Measurements from ENCODE around the gene DUSP14.

Gene DUSP14

DNA sequence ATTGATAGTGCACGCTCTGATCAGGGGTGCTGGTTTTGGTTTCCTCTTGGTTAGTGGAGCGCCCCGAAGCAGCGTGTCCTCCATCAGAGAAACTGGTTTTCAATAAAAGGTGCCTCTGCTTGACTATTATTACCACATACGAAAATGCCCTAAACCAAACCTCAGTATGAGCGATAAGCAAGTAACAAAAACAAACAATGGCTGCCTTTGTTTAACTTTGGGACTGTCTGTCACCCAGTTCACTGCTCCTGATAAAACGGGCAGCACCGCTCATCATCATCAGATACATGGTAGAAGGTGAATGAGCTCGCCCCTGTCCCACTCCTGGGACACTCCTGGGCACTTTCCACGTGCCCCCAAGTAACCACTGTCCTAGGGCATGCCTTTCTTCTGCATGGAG is 24.0 kb downstream of the DUSP14 start:
- peaks cover 13% of the 10 kb centered on the region for H3K36me3 ChIP-seq (ENCODE audit: insufficient read depth, low read length)
- no peak overlapping the region for H2AFZ ChIP-seq (ENCODE audit: low read length, unreplicated experiment)
- no peak overlapping the region for H3K27ac ChIP-seq (ENCODE audit: low read depth, low read length)

DNA sequence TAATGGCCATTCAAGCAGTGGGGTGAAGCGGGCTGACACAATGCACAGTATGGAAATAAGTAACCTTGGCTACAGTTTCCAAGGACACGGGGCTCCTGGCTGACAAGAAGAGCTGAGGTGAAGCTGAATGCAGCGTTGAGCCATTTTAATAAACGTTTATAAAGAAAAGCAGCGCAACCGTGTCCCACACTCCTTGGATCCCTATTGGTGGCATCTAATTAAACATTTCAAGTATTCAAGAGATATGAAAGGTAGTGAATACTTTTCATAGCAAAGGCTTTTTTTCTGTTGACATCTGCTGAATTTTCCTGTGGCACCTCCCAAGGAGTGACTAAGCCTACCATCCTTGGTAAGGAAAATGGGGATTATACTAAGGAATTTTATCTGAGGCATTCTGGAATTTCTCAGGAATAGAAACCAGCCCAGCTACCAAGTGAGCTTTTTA is 26.5 kb downstream of the DUSP14 start:
- H3K27ac ChIP-seq (ENCODE audit: low read depth, low read length) = no peak overlapping the region
- no peak overlapping the region for H3K4me3 ChIP-seq (ENCODE audit: low read depth, low read length)
- H3K79me2 ChIP-seq (ENCODE audit: control insufficient read depth, insufficient read depth, low read length, unreplicated experiment) = peaks cover 4% of the 10 kb centered on the region
- H2AFZ ChIP-seq (ENCODE audit: low read length, unreplicated experiment) = no peak overlapping the region
- no peaks in the 10 kb centered on the region for H3K4me1 ChIP-seq (ENCODE audit: control insufficient read depth, insufficient read depth, low read length, unreplicated experiment)
- H3K36me3 ChIP-seq (ENCODE audit: insufficient read depth, low read length) = peaks cover 10% of the 10 kb centered on the region
- H3K27me3 ChIP-seq (ENCODE audit: insufficient read depth, low read length) = no peaks in the 10 kb centered on the region

More for the DNA sequence above, 24.0 kb downstream of the DUSP14 start:
- H3K27me3 ChIP-seq (ENCODE audit: insufficient read depth, low read length) = no peaks in the 10 kb centered on the region
- H3K4me1 ChIP-seq (ENCODE audit: control insufficient read depth, insufficient read depth, low read length, unreplicated experiment) = no peaks in the 10 kb centered on the region
- no peak overlapping the region for H3K4me3 ChIP-seq (ENCODE audit: low read depth, low read length)
- peaks cover 18% of the 10 kb centered on the region for H3K79me2 ChIP-seq (ENCODE audit: control insufficient read depth, insufficient read depth, low read length, unreplicated experiment)

DNA sequence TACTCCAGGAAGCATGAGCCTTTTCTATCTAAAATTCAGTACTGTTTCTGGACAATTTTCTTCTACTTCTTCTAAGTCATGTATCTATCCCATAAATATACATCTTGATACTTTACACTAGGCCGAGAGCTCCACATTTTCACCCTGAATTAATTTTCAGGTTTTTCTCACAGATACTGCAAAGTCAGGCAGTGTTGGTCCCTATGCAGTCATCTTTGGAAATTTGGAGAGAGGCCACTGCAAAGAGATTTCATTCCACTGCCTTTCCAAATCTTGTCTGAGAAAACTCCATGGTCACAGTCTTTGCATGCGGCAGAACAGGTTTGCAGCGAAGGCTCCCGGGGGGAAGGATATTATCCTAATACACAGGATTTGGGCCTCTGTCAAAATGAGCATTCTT is 28.2 kb downstream of the DUSP14 start:
- Histone ChIP-seq H3K36me3 (ENCODE audit: insufficient read depth, low read length) (peaks cover 3% of the 10 kb centered on the region), H3K4me1 (ENCODE audit: control insufficient read depth, insufficient read depth, low read length, unreplicated experiment) (no peaks in the 10 kb centered on the region), H2AFZ (ENCODE audit: low read length, unreplicated experiment) (no peak overlapping the region), H3K4me3 (ENCODE audit: low read depth, low read length) (no peak overlapping the region), H3K79me2 (ENCODE audit: control insufficient read depth, insufficient read depth, low read length, unreplicated experiment) (no peaks in the 10 kb centered on the region), H3K27me3 (ENCODE audit: insufficient read depth, low read length) (no peaks in the 10 kb centered on the region), H3K27ac (ENCODE audit: low read depth, low read length) (no peak overlapping the region)

DNA sequence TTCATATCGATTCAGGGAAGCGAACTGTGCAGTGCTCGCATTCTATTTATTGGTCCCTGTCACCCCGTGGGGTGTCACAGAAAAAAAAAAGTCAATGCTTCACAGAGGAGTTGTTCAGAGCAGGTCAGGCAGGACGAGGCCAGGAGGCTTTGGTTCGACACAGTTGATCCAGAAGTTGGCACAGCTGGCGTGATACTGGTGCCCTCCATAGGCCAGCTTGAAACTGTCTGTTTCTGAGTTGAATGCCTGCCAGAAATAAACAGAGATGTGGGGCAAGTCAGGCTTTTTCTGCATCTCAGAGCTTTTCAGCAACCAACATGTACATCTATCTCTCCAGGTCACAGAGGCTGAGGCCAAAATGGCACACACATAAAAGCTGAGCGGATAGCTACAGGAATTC is 29.1 kb downstream of the DUSP14 start:
- H3K79me2 ChIP-seq (ENCODE audit: control insufficient read depth, insufficient read depth, low read length, unreplicated experiment) = no peaks in the 10 kb centered on the region
- H3K4me3 ChIP-seq (ENCODE audit: low read depth, low read length) = no peak overlapping the region
- no peak overlapping the region for H3K27ac ChIP-seq (ENCODE audit: low read depth, low read length)
- no peaks in the 10 kb centered on the region for H3K4me1 ChIP-seq (ENCODE audit: control insufficient read depth, insufficient read depth, low read length, unreplicated experiment)
- H3K36me3 ChIP-seq (ENCODE audit: insufficient read depth, low read length) = peaks cover 7% of the 10 kb centered on the region; the same call in 1 of the 2 replicates
- H3K27me3 ChIP-seq (ENCODE audit: insufficient read depth, low read length) = no peaks in the 10 kb centered on the region
- no peak overlapping the region for H2AFZ ChIP-seq (ENCODE audit: low read length, unreplicated experiment)

DNA sequence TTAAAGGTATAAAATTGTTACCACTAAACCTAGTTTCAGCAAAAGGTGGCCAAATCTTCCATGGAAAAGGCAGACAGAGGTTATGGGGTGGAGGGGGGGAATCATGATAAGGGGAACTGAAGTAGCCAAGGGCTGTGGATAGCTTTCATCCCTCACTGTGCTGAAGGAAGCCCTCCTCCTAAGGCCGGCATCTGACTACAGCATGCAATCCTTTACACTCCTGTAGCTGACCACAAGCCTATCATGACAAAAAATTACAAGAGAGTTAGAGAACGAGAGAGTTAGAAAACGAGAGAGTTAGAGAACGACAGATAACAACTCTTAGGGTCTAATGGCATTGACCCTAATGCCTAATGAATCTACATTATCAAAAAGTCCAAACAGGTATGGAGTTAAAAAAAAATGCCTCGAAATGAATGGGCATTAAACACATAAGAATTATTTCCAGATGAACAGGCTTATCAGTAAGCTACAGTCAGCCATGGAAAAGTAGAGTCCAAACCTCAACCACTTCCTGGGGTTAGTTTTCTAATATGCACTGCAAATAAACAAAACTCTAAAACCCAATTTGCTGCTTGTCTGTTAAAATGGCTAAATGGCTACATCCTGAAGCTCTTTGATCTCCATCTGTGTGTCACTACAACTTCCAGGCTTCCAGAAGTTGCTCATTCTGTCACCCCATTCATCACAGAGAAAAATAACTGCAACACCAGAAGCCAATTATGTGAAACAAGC is 29.7 kb downstream of the DUSP14 start:
- H3K79me2 ChIP-seq (ENCODE audit: control insufficient read depth, insufficient read depth, low read length, unreplicated experiment) = no peaks in the 10 kb centered on the region
- no peak overlapping the region for H2AFZ ChIP-seq (ENCODE audit: low read length, unreplicated experiment)
- peaks cover 8% of the 10 kb centered on the region; the same call in 1 of the 2 replicates for H3K36me3 ChIP-seq (ENCODE audit: insufficient read depth, low read length)
- H3K4me3 ChIP-seq (ENCODE audit: low read depth, low read length) = no peak overlapping the region
- no peaks in the 10 kb centered on the region for H3K4me1 ChIP-seq (ENCODE audit: control insufficient read depth, insufficient read depth, low read length, unreplicated experiment)
- no peak overlapping the region for H3K27ac ChIP-seq (ENCODE audit: low read depth, low read length)
- no peaks in the 10 kb centered on the region for H3K27me3 ChIP-seq (ENCODE audit: insufficient read depth, low read length)

DNA sequence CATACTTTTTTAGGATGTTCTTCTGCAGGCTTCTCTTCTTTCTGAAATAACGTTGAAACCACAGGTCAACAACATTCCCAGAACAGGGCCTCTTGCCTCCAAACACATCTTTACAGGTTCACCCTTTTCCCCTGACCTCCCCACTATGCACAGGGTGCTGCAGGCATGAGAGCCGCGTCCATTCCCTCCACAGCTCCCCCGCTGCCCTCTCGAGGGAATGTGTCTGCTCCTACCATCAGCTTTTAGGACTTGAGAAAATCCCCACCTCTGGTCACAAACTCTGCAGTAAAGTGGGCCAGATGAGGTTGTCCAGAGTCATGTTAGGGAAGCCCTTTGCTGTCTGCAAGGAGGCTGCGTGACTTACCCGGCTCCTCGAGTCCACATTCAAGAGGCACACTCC is 30.5 kb downstream of the DUSP14 start:
- Histone ChIP-seq H3K79me2 (ENCODE audit: control insufficient read depth, insufficient read depth, low read length, unreplicated experiment) (no peaks in the 10 kb centered on the region), H3K27ac (ENCODE audit: low read depth, low read length) (no peak overlapping the region), H3K27me3 (ENCODE audit: insufficient read depth, low read length) (no peaks in the 10 kb centered on the region), H3K4me1 (ENCODE audit: control insufficient read depth, insufficient read depth, low read length, unreplicated experiment) (no peaks in the 10 kb centered on the region), H3K4me3 (ENCODE audit: low read depth, low read length) (no peak overlapping the region), H2AFZ (ENCODE audit: low read length, unreplicated experiment) (no peak overlapping the region), H3K36me3 (ENCODE audit: insufficient read depth, low read length) (peaks cover 8% of the 10 kb centered on the region; the same call in 1 of the 2 replicates)

DNA sequence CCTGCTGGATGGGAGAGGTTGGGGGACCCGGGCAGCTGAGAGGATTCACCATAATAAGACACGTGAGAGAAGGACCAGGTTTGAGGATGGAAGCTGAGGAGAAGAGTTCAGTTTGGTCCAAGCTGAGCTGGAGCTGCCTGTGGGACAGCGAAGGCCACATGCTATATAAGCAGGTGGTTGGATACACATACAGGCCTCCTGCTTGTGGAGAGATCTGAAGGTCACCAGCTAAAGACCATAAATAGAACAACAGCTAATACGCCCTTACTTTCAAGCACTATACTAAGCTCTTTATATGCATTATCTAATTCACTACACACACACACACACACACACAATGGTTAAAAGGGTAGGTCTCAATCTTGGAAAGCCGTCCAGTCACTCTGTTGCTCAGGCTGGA is 32.1 kb downstream of the DUSP14 start:
- Histone ChIP-seq H3K79me2 (ENCODE audit: control insufficient read depth, insufficient read depth, low read length, unreplicated experiment) (no peaks in the 10 kb centered on the region), H2AFZ (ENCODE audit: low read length, unreplicated experiment) (no peak overlapping the region), H3K4me1 (ENCODE audit: control insufficient read depth, insufficient read depth, low read length, unreplicated experiment) (no peaks in the 10 kb centered on the region), H3K36me3 (ENCODE audit: insufficient read depth, low read length) (peaks cover 8% of the 10 kb centered on the region; the same call in 1 of the 2 replicates), H3K4me3 (ENCODE audit: low read depth, low read length) (no peak overlapping the region), H3K27me3 (ENCODE audit: insufficient read depth, low read length) (no peaks in the 10 kb centered on the region), H3K27ac (ENCODE audit: low read depth, low read length) (no peak overlapping the region)

DNA sequence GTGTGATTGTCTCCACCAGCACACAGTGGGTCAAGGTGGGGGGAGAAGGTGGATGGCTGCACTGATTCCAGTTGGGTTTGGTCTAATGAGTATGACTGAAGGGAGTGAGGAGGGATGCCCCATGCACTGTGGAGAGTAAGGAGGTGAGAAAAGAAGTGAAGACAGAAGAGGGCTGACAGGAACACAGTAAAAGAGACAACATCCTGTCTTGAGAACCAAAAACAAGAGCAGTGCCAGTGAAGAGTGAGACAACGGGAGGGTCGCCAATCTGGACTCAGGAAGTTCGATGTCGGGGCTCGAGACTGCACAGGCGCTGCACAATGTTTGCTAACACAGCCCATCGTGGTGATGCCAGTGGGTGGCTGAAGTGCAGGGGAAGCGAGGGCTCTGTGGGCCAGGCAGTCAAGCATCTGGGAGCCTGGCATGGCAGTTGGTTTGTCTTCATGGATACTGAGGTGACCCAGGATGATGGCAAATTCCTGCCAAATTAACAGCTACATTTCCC is 34.1 kb downstream of the DUSP14 start:
- Histone ChIP-seq H2AFZ (ENCODE audit: low read length, unreplicated experiment) (no peak overlapping the region), H3K27me3 (ENCODE audit: insufficient read depth, low read length) (no peaks in the 10 kb centered on the region), H3K36me3 (ENCODE audit: insufficient read depth, low read length) (peaks cover 8% of the 10 kb centered on the region; the same call in 1 of the 2 replicates), H3K4me3 (ENCODE audit: low read depth, low read length) (no peak overlapping the region), H3K4me1 (ENCODE audit: control insufficient read depth, insufficient read depth, low read length, unreplicated experiment) (no peaks in the 10 kb centered on the region), H3K79me2 (ENCODE audit: control insufficient read depth, insufficient read depth, low read length, unreplicated experiment) (no peaks in the 10 kb centered on the region), H3K27ac (ENCODE audit: low read depth, low read length) (no peak overlapping the region)

DNA sequence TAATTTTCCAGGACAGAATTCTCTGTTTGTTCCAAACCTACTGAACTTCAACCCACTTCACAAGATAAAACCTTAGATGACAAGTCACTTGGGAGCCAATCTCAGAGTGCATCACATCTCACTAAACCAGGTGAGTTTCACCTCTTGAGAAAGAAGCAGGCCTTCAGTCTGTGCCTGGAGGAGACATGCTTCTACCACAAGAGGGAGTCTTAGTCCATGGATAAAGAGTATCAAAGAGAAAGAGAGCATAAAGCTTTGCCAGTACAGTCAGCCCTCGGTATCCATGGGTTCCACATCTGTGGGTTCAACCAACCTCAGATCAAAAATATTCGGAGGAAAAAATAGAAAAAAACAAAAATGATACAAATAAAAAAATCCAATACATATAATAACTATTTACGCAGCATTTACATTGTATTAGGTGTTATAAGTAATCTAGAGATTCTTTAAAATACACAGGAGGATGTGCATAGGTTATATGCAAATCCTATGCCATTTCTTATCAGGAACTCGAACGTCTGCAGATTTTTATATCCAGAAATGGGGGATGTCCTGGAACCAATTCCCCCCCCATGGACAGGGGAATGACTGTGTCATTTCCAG is 37.7 kb downstream of the DUSP14 start:
- no peaks in the 10 kb centered on the region for H3K27me3 ChIP-seq (ENCODE audit: insufficient read depth, low read length)
- H3K36me3 ChIP-seq (ENCODE audit: insufficient read depth, low read length) = peaks cover 14% of the 10 kb centered on the region; the same call in 1 of the 2 replicates
- no peaks in the 10 kb centered on the region for H3K79me2 ChIP-seq (ENCODE audit: control insufficient read depth, insufficient read depth, low read length, unreplicated experiment)

DNA sequence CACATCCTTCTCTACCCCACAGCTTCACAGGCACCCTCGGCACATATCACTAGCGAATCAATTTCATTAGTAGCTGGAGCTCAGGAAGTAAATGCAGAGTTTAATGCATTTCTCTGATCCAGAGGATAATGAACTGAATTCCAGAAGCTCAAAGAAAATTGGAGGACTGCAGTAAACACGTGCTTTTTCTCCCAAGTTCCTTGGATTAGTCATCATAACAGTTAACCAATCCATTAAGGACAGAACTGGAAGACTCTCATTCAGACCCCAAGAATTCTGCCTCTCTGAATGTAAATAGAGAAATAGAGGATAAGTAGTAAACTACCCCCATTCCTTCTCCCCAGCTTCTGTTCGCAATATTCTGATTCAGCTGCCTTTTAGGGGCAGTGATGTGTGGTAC is 40.7 kb downstream of the DUSP14 start:
- Histone ChIP-seq H3K4me1 (ENCODE audit: control insufficient read depth, insufficient read depth, low read length, unreplicated experiment) (no peaks in the 10 kb centered on the region), H3K79me2 (ENCODE audit: control insufficient read depth, insufficient read depth, low read length, unreplicated experiment) (no peaks in the 10 kb centered on the region), H2AFZ (ENCODE audit: low read length, unreplicated experiment) (no peak overlapping the region), H3K4me3 (ENCODE audit: low read depth, low read length) (no peak overlapping the region), H3K36me3 (ENCODE audit: insufficient read depth, low read length) (0 out of 2 replicates have a peak, but pooled peaks cover 7% of the 10 kb centered on the region), H3K27ac (ENCODE audit: low read depth, low read length) (no peak overlapping the region), H3K27me3 (ENCODE audit: insufficient read depth, low read length) (no peaks in the 10 kb centered on the region)

More for the DNA sequence above, 37.7 kb downstream of the DUSP14 start:
- Histone ChIP-seq H2AFZ (ENCODE audit: low read length, unreplicated experiment) (no peak overlapping the region), H3K27ac (ENCODE audit: low read depth, low read length) (no peak overlapping the region), H3K4me3 (ENCODE audit: low read depth, low read length) (no peak overlapping the region), H3K4me1 (ENCODE audit: control insufficient read depth, insufficient read depth, low read length, unreplicated experiment) (no peaks in the 10 kb centered on the region)

DNA sequence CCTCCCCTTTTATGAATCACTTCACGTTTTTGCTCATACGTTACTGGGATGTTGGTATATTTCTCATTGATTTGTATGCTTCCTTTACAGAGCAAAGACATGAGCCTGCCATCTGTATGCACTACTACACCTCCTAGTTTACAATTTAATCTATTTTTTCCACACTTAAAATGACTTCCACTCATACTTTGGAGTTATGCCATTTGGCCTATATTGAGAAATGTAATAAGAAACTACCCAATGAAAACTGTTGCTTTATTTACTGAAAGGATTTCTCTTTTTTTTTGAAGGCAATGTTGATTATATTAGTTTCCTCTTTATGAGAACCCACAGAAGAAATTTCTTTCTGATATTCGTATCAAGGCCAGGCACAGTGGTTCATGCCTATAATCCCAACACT is 43.1 kb downstream of the DUSP14 start:
- Histone ChIP-seq H3K4me1 (ENCODE audit: control insufficient read depth, insufficient read depth, low read length, unreplicated experiment) (no peaks in the 10 kb centered on the region), H3K79me2 (ENCODE audit: control insufficient read depth, insufficient read depth, low read length, unreplicated experiment) (no peaks in the 10 kb centered on the region), H3K27me3 (ENCODE audit: insufficient read depth, low read length) (no peaks in the 10 kb centered on the region), H3K4me3 (ENCODE audit: low read depth, low read length) (no peak overlapping the region), H3K27ac (ENCODE audit: low read depth, low read length) (no peak overlapping the region), H2AFZ (ENCODE audit: low read length, unreplicated experiment) (no peak overlapping the region), H3K36me3 (ENCODE audit: insufficient read depth, low read length) (0 out of 2 replicates have a peak, but pooled peaks cover 10% of the 10 kb centered on the region)
